PC-9 (cell line): ENCODE results near the gene KIF27. TPM values are rescaled to one million over a fixed set of nuclear protein-coding genes. Genes with fewer than 3 reads are reported as not detected.

Experiments
- BruUV-seq: library from RNA; stranded (reverse); fragments of 400-500 nt; replicated peaks from 2 replicates; lab custom pipeline; 2021; lab: Mats Ljungman, UMichigan
- CTCF ChIA-PET: fragments of 300-600 bp; sonication (Branson Sonifier 250); formaldehyde crosslinking; loops from one replicate; lab custom pipeline; 2022; ENCODE audit warnings: antibody characterized with exemption; lab: Charles Lee
- POLR2A ChIA-PET: fragments of 300-600 bp; sonication (Branson Sonifier 250); formaldehyde crosslinking; loops from one replicate; lab custom pipeline; 2022; ENCODE audit warnings: antibody characterized with exemption; ENCODE audit not compliant: unreplicated experiment; lab: Charles Lee
- DNase-seq, 2 experiments: peaks; one replicate each; pipeline versions ENCODE4 v3.0.0 to v3.0.0-alpha.2; 2015 to 2022; ENCODE audit warnings: mixed read lengths in 1 of 2
- H2AFZ ChIP-seq: fragments of 200-600 bp; sonication (generic); 2 replicates; pipeline ENCODE4 v1.8.1; 2017; ENCODE audit warnings: antibody characterized with exemption
- H3F3A ChIP-seq: fragments of 200-600 bp; sonication (generic); 2 replicates; pipeline ENCODE4 v1.8.1; 2017; ENCODE audit warnings: antibody characterized with exemption, mild to moderate bottlenecking, low read depth; ENCODE audit not compliant: insufficient read depth
- H3K27ac ChIP-seq: fragments of 200-600 bp; sonication (generic); 2 replicates; pipeline ENCODE4 v1.6.1; 2016; ENCODE audit warnings: mixed run types
- H3K27me3 ChIP-seq: fragments of 200-600 bp; sonication (generic); 2 replicates; pipeline ENCODE4 v1.6.1; 2016; ENCODE audit warnings: low read depth, mixed run types; ENCODE audit not compliant: insufficient read depth
- H3K36me3 ChIP-seq: fragments of 200-600 bp; sonication (generic); 2 replicates; pipeline ENCODE4 v1.6.1; 2016; ENCODE audit warnings: low read depth, mixed run types
- H3K4me1 ChIP-seq: fragments of 200-600 bp; sonication (generic); replicated peaks from 2 replicates; pipeline ENCODE4 v1.6.1; 2016; ENCODE audit warnings: mixed run types; ENCODE audit not compliant: insufficient read depth
- H3K4me2 ChIP-seq: fragments of 200-600 bp; sonication (generic); 2 replicates; pipeline ENCODE4 v1.6.1; 2017; ENCODE audit warnings: mixed run types
- H3K4me3 ChIP-seq: fragments of 200-600 bp; sonication (generic); 2 replicates; pipeline ENCODE4 v1.6.1; 2016; ENCODE audit warnings: mixed run types
- H3K79me2 ChIP-seq: fragments of 200-600 bp; sonication (generic); 2 replicates; pipeline ENCODE4 v1.6.1; 2017; ENCODE audit warnings: low read depth, mixed run types
- H3K9me2 ChIP-seq: fragments of 200-600 bp; sonication (generic); 2 replicates; pipeline ENCODE4 v1.8.1; 2017; ENCODE audit warnings: mild to moderate bottlenecking; ENCODE audit not compliant: insufficient read depth
- H3K9me3 ChIP-seq: fragments of 200-600 bp; sonication (generic); 2 replicates; pipeline ENCODE4 v1.8.1; 2016; ENCODE audit warnings: low read depth; ENCODE audit not compliant: insufficient read depth
- H4K20me1 ChIP-seq: fragments of 200-600 bp; sonication (generic); 2 replicates; pipeline ENCODE4 v1.8.1; 2017; ENCODE audit not compliant: insufficient read depth
- CTCF ChIP-seq: fragments of 200-600 bp; sonication (generic); conservative IDR thresholded peaks from 2 replicates; pipeline ENCODE4 v1.6.1; 2017; ENCODE audit warnings: mixed run types, antibody characterized with exemption, mild to moderate bottlenecking, moderate library complexity
- EZH2 ChIP-seq: fragments of 200-600 bp; sonication (generic); IDR thresholded peaks from 2 replicates; pipeline ENCODE4 v1.8.0; 2017; ENCODE audit warnings: antibody characterized with exemption, low read depth
- intact Hi-C: fragments of 100-400 bp; cut with micrococcal nuclease; formaldehyde crosslinking; loops from one replicate; pipeline ENCODE4 v1.10.0; 2022; ENCODE audit not compliant: unreplicated experiment
- total RNA-seq: library from RNA; stranded (reverse); gene quantifications from 2 replicates; pipeline ENCODE4 v1.2.3, GENCODE V29; 2021

KIF27 gene
- total RNA-seq, 1 experiment from 2014 or later: 13.3 TPM

- H2AFZ ChIP-seq: no peak overlapping the region
- peaks cover 23% of the 10 kb centered on the region for H3K4me1 ChIP-seq
- ChIA-PET CTCF (no interaction called here), POLR2A (no interaction called here)
- peaks cover 14% of the 10 kb centered on the region; the same call in 1 of the 2 replicates for H3F3A ChIP-seq
- H3K27ac ChIP-seq: no peak overlapping the region
- no peak for TF ChIP-seq EZH2
- TF ChIP-seq CTCF: no peak
- intact Hi-C loops: no loop called here
- H3K4me2 ChIP-seq: no peak overlapping the region
- no peaks in the 10 kb centered on the region for H3K9me2 ChIP-seq
- no peaks in the 10 kb centered on the region for H3K27me3 ChIP-seq
- no peaks in the 10 kb centered on the region for H3K36me3 ChIP-seq
- no peaks in the 10 kb centered on the region for H3K79me2 ChIP-seq
- H3K4me3 ChIP-seq: no peak overlapping the region
- BruUV-seq: no TSS peak
- no peaks in the 10 kb centered on the region for H4K20me1 ChIP-seq
- H3K9me3 ChIP-seq: no peaks in the 10 kb centered on the region
- no peak for DNase-seq
Observed at GRCh38 chr9:83932851-83933250, 11.6 kb upstream of the KIF27 start.

GRCh38 chr9:83932011-83932410 is 10.8 kb upstream of the KIF27 start:
- no TSS peak for BruUV-seq

GRCh38 chr9:83930881-83931280 is 9.6 kb upstream of the KIF27 start:
- POLR2A ChIA-PET: no interaction called here
- CTCF ChIA-PET: interaction anchor here (1.2 kb wide), 1 partner anchor 330 kb away, joined by 4 read pairs; no protein-coding TSS in a partner anchor
- Histone ChIP-seq H3K4me3 (no peak overlapping the region), H3K27me3 (no peaks in the 10 kb centered on the region), H3K27ac (no peak overlapping the region), H3K4me1 (peaks cover 23% of the 10 kb centered on the region), H3F3A (peaks cover 14% of the 10 kb centered on the region; the same call in 1 of the 2 replicates), H3K36me3 (no peaks in the 10 kb centered on the region), H3K9me2 (no peaks in the 10 kb centered on the region), H3K9me3 (no peaks in the 10 kb centered on the region), H3K4me2 (no peak overlapping the region), H2AFZ (no peak overlapping the region), H3K79me2 (no peaks in the 10 kb centered on the region), H4K20me1 (no peaks in the 10 kb centered on the region)
- no peak for DNase-seq
- intact Hi-C loops: no loop called here
- TF ChIP-seq CTCF (no peak), EZH2 (no peak)
- no TSS peak for BruUV-seq

More at GRCh38 chr9:83932011-83932410, 10.8 kb upstream of the KIF27 start:
- ChIA-PET CTCF (no interaction called here), POLR2A (no interaction called here)
- H3K27me3 ChIP-seq: no peaks in the 10 kb centered on the region
- H3K4me2 ChIP-seq: no peak overlapping the region
- peaks cover 23% of the 10 kb centered on the region for H3K4me1 ChIP-seq
- peaks cover 14% of the 10 kb centered on the region; the same call in 1 of the 2 replicates for H3F3A ChIP-seq
- H3K9me2 ChIP-seq: no peaks in the 10 kb centered on the region
- no peak overlapping the region for H3K4me3 ChIP-seq
- H3K79me2 ChIP-seq: no peaks in the 10 kb centered on the region
- no peak for TF ChIP-seq CTCF
- no peak for TF ChIP-seq EZH2
- no peaks in the 10 kb centered on the region for H3K36me3 ChIP-seq
- no peak overlapping the region for H2AFZ ChIP-seq
- no peaks in the 10 kb centered on the region for H4K20me1 ChIP-seq
- intact Hi-C loops: no loop called here
- DNase-seq: peak in 1 of 2 experiments; percentile 45
- no peak overlapping the region for H3K27ac ChIP-seq
- no peaks in the 10 kb centered on the region for H3K9me3 ChIP-seq
